Measurements from ENCODE around the gene CLEC4D. TPM values are rescaled to one million over a fixed set of nuclear protein-coding genes. Genes with fewer than 3 reads are reported as not detected.
A peak's percentile ranks its signal among the peaks of the same experiment; 100 is the strongest.
"Not testable (repeated sequence)": the region's sequence is repeated elsewhere in the genome, so short reads cannot be mapped to it uniquely, and the experiment has no call there.

The CLEC4D gene
- not detected for total RNA-seq
- long read RNA-seq = 0 reads

- intact Hi-C loops (cut with micrococcal nuclease) = no loop called here
- DNase-seq (no peak), ATAC-seq (no peak)
Observed at GRCh38 chr12:8513256-8513655, at the start of gene CLEC4D. TSS of gene CLEC4D (plus strand) at chr12:8513503. CDS start at chr12:8513733, 230 bp downstream.

- intact Hi-C loops (cut with micrococcal nuclease) = no loop called here
- no peak for ATAC-seq
- no peak for DNase-seq
Observed at GRCh38 chr12:8465301-8465996, 47.9 kb upstream of the CLEC4D start.

GRCh38 chr12:8466241-8466640 is 47.1 kb upstream of the CLEC4D start:
- intact Hi-C loops (cut with micrococcal nuclease) = no loop called here
- ATAC-seq (no peak), DNase-seq (no peak)

GRCh38 chr12:8471090-8471489 is 42.2 kb upstream of the CLEC4D start:
- no peak for DNase-seq
- ATAC-seq = no peak
- intact Hi-C loops (cut with micrococcal nuclease) = no loop called here

- intact Hi-C loops (cut with micrococcal nuclease) = no loop called here
- ATAC-seq = no peak
- no peak for DNase-seq
Observed at GRCh38 chr12:8475508-8476203, 37.6 kb upstream of the CLEC4D start.

- ATAC-seq = no peak
- intact Hi-C loops (cut with micrococcal nuclease) = no loop called here
- DNase-seq = no peak
Observed at GRCh38 chr12:8482571-8483061, 30.7 kb upstream of the CLEC4D start.

- DNase-seq (no peak), ATAC-seq (no peak)
- intact Hi-C loops (cut with micrococcal nuclease) = no loop called here
Observed at GRCh38 chr12:8483079-8483478, 30.2 kb upstream of the CLEC4D start.

GRCh38 chr12:8491646-8492530 is 21.4 kb upstream of the CLEC4D start:
- intact Hi-C loops (cut with micrococcal nuclease) = no loop called here
- DNase-seq = no peak
- no peak for ATAC-seq

GRCh38 chr12:8493084-8493483 is 20.2 kb upstream of the CLEC4D start:
- DNase-seq = no peak
- intact Hi-C loops (cut with micrococcal nuclease) = no loop called here
- ATAC-seq = peak; percentile 56

- ATAC-seq; DNase-seq; intact Hi-C loops (cut with micrococcal nuclease): not testable (repeated sequence)
Observed at GRCh38 chr12:8495671-8496070, 17.6 kb upstream of the CLEC4D start.

- intact Hi-C loops (cut with micrococcal nuclease); ATAC-seq: not testable (repeated sequence)
Observed at GRCh38 chr12:8496074-8496473, 17.2 kb upstream of the CLEC4D start.

GRCh38 chr12:8499616-8500015 is 13.7 kb upstream of the CLEC4D start:
- DNase-seq (no peak), ATAC-seq (no peak)
- intact Hi-C loops (cut with micrococcal nuclease) = no loop called here

More at GRCh38 chr12:8496074-8496473, 17.2 kb upstream of the CLEC4D start:
- DNase-seq = not testable (repeated sequence)

- DNase-seq (no peak), ATAC-seq (no peak)
- intact Hi-C loops (cut with micrococcal nuclease) = no loop called here
Observed at GRCh38 chr12:8501720-8502119, 11.6 kb upstream of the CLEC4D start.

GRCh38 chr12:8504351-8504750 is 9.0 kb upstream of the CLEC4D start:
- DNase-seq (no peak), ATAC-seq (no peak)
- intact Hi-C loops (cut with micrococcal nuclease) = no loop called here

GRCh38 chr12:8507596-8507995 is 5.7 kb upstream of the CLEC4D start:
- ATAC-seq (no peak), DNase-seq (no peak)
- intact Hi-C loops (cut with micrococcal nuclease) = no loop called here

- intact Hi-C loops (cut with micrococcal nuclease) = no loop called here
- no peak for ATAC-seq
- no peak for DNase-seq
Observed at GRCh38 chr12:8508223-8508622, 5.1 kb upstream of the CLEC4D start.

- DNase-seq (no peak), ATAC-seq (no peak)
- intact Hi-C loops (cut with micrococcal nuclease) = no loop called here
Observed at GRCh38 chr12:8508910-8509841, 4.1 kb upstream of the CLEC4D start.

GRCh38 chr12:8517971-8518370 is 4.7 kb downstream of the CLEC4D start:
- ATAC-seq (no peak), DNase-seq (no peak)
- intact Hi-C loops (cut with micrococcal nuclease) = no loop called here

- intact Hi-C loops (cut with micrococcal nuclease) = no loop called here
- DNase-seq = no peak
- peak; percentile 47 for ATAC-seq
Observed at GRCh38 chr12:8519171-8519570, 5.9 kb downstream of the CLEC4D start.
